Peyer's patch (tissue), 4 donors: Measurements from ENCODE around the gene SLC30A7.

ENCODE experiments used
- CTCF ChIP-seq, 6 experiments: fragments of 450-650 bp in 4 of 6; fragments of 200-600 bp in 2 of 6; sonication (generic) in 1 of 6; IDR thresholded peaks; one replicate each; pipeline ENCODE4 v1.5.1; 2017 to 2019; ENCODE audit warnings: antibody characterized with exemption in 6 of 6, mild to moderate bottlenecking in 3 of 6, moderate library complexity in 1 of 6
- POLR2A ChIP-seq, 2 donors: fragments of 450-650 bp; IDR thresholded peaks; one replicate each; pipeline ENCODE4 v1.5.1; 2017; ENCODE audit warnings: antibody characterized with exemption in 2 of 2, mild to moderate bottlenecking in 2 of 2, moderate library complexity in 2 of 2

DNA sequence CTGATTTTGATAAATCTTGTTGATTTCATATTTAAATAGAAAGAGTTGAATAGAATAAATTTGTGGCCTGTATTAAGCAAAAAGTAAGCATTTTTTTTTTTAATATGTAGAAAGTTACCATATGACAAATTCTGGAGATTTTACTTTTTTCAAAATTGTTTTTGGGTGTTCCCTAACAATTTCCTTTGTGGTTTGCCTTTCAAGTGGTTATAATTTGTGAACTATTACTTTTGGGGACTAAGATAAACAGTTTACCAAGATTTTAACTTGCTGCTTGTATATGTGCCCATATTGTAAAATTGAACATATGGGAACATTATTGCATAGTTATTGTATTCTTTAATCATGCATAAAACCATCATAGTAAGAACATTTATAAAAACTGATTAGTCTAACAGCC, 34.6 kb downstream of the SLC30A7 start:
- TF ChIP-seq CTCF (IDR thresholded peaks at IDR 0.05) = no peak
- no peak for TF ChIP-seq POLR2A (IDR thresholded peaks at IDR 0.05)
